CD4-positive, alpha-beta T cell treated with Interleukin-12 subunit alpha and Interleukin-12 subunit beta, for 1 hour (primary cell): ENCODE results near the gene IRF2BP2.
"Not testable (repeated sequence)": the region's sequence is repeated elsewhere in the genome, so short reads cannot be mapped to it uniquely, and the experiment has no call there.

Experiments used
- DNase-seq: peaks from one replicate; pipeline ENCODE4 v3.0.0-alpha.2; 2020

Gene IRF2BP2

DNA sequence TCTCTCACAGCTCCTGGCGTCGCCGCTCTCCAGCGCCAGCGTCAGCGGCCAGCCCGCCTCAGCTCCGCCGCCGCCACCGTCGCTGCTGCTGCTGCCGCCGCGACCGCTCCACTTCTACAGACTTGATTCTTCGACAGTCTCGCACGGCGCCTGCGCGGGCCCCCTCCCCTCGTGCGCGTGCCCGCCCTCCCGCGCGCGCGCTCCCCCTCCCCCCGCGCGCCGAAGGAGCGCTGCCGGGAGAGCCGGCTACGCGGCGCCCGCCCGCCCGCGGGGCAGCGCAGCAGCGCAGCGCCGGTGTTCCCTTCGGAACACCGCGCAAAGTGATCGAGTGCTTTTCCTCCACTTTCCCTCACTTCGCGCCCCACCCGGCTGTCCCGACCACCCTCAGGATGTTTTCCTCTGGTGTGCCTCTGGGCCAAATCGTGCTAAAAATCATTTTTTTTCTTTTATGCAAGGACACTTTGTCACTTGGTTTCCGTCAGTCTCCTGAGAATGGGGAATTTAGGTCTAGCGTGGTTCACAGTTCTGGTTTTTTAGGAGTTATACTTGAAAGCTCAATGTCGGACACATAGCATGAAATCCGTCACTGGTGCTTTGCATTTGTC lies at the start of gene IRF2BP2:
IRF2BP2 (minus strand) TSS at position 118 of the 605 bp plus-strand sequence. CDS start 684 bp downstream, outside the sequence.
- DNase-seq: peak; percentile 90

DNA sequence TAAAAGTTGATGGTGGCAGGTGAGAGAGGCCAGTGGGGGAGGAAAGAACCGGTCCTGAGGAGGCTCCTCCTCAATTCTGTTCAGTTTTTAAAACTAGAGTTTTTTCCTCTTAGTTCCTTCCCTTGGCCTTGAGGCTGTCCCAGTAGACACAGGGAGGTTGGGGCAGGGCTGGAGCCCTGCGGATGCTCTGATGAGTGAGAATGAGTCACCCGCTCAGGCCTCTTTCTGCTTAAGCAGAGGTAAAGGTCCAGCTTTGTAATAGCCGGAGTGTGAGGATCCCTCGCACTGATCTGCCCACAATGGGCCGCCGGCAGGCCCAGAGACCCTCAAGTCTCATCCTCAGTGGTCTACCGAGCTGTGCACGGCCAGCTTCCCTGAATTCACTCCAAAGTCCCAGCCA lies 49.6 kb upstream of the IRF2BP2 start:
- DNase-seq: no peak

DNA sequence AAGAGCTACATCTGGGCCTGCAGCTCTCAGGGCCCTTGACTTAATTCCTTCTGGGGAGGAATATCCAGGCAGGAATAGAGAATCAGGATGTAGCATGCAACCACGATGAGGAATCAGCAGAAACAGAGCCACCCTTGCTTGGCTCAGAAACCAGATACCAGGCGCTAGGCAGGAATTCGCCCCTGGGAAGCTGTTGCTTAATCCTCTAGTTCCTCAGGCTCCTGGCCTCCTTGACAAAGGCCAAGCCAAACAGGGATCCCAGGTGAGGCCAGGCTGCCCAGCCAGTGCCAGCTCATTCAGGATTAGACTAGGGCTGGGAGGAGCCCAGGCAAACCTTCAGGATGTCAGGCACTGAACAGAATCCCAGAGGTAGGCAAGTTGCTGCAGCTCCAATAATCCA lies 48.2 kb upstream of the IRF2BP2 start:
- no peak for DNase-seq

DNA sequence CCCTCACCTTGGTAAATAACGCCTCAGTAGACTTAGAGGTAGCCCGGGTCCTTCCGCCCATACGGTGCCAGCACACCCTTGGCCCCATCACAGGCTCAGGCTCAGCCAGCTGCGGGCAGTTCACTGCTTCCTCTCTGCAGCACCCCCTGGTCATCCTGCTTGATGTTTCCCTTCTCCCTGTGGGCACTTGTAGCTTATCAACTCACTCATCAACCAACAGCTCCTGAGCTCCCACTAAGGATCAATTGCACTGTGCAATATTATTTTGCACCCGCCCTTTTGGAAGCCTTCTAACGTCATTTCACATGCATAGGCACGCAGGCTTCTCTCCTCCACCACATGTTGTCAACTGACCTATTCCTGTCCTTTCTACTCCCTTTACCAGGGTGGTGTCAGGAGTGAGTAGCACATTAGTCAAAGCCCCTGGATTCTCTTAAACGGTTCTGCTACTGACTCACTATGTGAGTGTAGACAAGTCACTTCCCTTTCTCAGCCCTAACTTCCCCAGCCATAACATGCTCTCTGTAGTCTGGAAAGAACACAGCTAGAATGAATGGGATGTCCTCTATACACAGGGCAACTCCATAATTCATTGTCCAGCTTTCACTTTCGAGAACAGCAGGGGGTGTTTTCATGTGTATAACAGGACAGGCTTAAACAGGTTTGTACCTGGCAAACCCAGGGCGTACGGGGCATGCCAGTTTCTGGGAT lies 47.1 kb upstream of the IRF2BP2 start:
- DNase-seq: peak; percentile 9

DNA sequence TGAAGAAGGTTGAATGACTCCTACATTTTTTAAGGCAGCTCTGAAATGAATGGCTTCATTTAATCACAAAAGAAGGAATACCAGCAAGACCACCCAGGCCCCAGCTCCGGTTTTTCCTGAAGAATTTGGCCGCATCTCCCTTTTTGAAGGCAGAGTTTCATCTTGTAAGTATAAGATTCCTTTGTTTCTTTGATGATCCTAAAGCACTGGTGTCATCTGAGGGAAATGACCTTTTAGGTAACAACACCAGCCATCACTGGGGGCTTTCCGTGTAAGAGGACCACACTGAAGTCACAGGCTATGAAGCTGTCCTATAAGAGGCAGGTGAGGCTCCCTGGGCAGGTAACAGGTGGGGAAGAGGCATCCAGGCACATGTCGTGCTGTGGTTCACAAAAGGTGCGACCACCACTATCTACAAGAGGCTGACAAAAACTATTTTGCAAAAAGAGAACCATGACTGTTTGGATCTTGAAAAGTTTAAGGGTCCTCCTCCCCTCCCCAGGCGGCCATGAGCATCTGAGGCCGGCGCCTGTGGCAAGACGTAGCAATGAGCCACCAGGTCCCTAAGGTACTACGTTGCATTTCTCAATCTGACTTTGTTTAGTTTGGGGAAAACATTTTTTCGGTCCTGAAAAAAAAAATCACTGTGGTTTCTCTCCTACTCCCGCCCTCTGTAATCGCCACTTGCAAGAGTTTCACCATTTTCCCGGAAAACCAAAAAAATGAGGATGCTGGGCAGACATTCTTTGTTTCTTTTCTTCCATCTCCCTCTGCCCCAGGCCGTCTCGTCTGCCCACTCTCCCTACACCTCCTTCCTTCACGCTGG lies 46.3 kb upstream of the IRF2BP2 start:
- no peak for DNase-seq

DNA sequence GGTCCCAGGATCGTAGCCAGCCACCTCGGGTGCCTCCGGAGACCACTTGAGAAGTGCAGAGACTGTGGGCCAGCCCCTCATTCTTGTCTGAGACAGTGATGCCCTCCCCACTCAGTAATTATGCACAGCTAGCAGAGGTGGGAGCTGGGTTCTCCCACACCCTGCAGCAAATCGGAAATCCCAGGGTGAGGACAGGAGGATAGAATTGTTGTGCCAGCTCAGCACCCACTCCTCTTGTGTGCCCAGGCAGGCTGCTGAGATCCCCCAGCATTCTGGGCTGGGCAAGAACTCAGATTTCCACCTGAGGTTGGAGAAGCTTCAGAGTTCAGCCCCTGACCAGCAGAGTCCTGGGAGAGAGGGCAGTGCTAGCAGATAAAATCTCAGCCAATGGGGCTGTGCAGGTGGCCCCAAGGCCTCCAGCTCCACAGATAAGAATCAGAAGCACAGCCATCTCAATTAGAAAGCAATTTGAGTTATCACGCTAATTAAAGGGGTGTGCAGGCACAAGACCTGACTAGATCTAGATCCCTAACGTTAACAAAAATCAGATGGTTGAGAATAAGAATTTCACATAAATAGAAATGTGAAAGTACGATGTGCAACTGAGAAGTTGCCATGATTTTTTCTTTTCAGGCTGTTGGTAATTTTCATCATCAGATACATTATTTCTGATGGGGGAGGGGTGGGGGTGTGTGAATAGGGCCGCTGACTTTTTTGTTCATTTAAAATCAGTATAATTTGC lies 45.5 kb upstream of the IRF2BP2 start:
- DNase-seq: no peak

DNA sequence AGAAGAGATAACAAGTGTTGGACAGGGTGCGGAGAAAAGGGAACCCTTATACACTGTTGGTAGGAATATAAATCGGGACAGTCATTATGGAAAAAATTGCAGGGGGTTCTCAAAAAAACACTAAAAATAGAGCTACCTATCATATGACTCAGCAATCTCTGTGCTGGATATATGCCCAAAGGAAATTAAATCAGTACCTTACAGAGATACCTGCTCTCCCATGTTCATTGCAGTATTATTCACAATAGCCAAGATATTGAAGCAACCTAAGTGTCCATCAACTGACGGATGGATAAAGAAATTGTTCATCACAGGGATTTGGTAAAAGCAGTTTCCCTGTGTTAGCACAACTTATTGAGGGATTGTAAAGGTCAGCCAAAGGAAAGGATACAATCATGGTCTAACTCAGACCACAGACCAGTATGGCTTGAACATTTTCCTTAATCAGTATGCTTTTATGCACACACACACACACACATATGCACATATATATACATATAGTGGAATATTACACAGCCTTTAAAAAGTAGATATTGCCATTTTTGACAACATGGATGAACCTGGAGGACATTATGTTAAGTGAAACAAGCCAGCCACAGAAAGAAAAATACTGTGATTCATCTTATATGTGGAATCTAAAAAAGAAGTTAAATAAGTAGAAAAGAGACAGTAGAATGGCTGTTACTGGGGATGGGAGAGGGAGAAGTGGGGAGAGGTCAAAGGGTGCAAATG lies 44.2 kb upstream of the IRF2BP2 start:
- no peak for DNase-seq

DNA sequence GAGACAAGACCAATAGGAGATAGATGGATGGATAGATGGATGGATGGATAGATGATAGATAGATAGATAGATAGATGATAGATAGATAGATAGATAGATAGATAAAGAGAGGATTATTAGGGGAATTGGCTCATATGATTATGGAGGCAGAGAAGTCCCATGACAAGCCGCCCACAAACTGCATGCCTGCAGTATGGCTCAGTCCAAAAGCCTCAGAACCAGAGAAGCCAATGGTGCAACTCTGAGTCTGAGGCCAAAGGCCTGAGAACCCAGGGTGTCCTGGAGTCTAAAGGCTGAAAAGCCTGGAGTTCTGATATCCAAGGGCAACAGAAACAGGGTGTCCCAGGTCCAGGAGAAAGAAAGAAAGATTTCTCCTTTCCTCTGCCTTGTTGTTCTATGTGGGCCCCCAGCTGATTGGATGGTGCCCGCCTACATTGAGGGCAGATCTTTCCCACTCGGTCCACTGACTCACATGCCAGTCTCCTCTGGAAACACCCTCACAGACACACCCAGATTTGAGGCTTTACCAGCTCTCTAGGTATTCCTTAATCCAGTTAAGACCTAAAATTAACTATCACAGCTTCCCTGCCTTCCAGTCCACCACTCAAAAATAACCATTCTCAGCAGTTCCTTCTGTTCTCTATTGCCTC lies 39.6 kb upstream of the IRF2BP2 start:
- no peak for DNase-seq

DNA sequence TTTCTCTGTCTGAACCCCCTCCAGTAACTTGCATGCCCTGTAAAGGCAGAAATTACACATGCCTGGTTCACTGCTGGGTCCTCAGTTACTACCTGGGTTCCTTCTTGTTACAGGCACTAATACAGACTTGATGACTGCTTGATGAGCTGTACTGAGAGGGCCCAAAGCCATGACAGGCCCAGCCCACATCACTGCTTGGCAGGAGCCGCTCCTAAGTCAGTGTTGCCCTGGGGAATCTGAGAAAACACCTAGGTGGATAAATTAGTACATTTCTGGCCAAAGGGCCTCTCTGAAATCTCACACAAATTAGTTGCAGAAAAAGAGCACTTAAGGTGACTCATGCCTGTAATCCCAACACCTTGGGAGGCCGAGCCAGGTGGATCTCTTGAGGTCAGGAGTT lies 37.8 kb upstream of the IRF2BP2 start:
- no peak for DNase-seq

DNA sequence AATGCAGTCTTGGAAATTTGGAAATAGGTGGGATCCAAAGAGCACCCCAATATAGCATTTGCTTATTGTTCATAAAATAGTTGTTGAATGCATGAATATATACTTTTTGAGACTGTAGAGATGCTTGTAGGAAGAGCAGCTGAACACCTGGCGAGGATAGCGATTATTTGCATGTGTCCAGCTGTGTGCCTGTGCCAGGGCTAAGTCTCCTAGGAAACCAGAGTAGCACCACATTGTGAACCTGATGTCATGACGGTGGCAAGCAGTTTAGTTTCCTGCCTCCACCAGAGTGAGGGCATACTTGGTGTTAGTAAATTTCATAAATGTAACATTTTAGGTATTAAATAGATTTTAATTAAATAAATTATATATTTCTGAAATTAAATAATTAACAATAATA lies 37.3 kb upstream of the IRF2BP2 start:
- DNase-seq: no peak

DNA sequence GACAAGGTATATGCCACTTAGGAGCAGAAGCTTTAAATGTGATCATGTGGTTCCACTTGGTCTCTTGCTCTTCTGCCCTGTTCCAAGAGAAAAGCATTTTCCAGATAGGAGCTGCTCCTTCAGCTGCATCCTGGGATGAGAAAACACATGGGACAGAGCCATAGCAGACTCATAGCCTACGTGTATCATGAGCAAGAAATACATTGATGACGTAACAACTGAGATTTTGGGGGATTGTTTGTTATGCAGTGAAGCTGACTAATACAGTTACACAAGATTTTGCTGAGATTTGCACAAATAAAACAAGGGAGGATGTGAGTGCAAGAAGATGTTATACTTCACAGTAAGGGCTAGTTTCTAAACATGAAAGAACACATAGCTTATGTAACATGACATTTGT lies 36.0 kb upstream of the IRF2BP2 start:
- no peak for DNase-seq

DNA sequence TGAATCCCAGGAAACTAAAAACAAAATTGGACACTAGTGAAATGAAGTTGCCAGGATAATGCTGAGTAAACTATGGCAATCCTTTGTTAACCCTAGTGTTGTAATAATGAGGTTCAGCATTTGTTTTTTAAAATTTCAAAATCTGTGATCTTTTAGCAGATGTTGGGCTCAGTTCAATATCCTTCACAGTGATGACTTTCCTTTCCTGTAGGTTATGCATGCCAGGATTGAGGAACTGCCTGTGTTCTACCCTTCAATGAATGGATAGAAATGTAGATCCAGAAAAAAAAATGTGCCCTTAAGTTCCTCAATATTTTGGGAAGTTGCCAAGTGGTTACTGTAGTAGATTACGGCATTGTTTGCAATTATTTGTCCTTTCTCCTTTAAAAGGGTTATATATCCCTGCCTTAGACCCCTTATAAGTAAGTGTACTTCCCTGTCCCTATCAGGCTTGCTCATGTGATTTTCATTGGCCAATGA lies 35.5 kb upstream of the IRF2BP2 start:
- no peak for DNase-seq

DNA sequence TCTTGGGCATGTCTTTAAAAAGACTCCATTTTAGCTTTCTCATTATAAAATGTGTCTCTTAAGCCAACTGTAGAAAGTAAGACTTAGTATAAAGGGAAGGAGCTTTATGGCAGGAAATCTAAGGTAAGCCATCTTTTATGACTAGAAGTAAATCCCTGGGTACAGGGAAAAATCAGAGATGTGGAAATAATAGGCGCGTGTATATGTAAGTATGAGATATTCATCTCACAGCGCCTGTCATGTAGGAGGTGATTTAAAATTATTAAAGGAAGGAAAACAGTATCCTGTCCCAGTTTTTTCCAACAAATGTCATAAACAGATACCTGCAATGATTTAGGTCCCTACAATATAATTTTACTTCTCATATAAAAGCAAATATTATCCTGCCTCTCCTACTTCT lies 35.0 kb upstream of the IRF2BP2 start:
- no peak for DNase-seq

DNA sequence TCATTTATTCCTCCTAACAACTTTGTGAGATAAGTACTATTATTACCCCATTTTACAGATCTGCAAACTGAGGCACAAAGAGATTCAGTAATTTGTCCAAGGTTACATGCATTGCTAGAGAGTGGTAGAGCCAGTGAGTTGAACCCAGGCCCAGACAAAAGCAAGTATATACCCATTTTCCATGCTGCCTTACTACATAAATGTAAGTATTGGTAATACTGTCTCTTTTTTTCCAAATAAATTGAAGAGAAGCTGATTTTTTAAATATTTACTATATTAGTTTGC lies 33.8 kb upstream of the IRF2BP2 start:
- DNase-seq: no peak

DNA sequence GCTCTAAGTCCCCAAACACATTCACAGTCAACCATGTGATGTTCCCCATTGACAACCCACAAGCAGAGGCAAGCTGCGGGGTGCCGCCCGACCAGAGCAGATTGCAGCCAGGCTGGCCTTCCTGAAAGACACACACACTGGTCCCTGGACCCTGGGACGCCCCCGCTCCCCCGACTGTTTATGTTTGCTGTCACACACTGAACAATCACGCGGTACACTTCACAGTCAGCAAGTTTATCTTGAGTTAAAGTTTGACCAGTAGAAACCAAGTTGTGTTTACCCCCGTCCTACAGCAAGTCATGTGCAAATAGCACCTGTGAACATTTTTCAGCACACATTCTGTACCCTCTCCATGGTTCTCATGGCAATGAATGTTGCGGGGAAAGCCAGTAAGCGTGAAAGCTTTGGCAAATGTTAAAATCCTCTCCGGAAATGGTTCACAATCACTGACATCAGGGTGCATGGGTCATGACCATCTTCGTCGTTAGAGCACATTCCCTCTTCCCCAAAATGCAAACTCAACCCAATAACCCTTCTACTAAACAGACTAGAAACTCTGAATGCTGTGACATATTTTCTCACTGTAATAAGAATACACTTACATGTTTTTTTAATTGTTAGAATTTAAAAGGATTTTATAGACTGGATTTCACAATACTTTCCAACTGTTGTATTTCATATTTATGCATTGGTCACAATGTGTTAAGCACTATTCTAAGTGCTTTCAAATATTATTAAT lies 33.3 kb upstream of the IRF2BP2 start:
- no peak for DNase-seq

DNA sequence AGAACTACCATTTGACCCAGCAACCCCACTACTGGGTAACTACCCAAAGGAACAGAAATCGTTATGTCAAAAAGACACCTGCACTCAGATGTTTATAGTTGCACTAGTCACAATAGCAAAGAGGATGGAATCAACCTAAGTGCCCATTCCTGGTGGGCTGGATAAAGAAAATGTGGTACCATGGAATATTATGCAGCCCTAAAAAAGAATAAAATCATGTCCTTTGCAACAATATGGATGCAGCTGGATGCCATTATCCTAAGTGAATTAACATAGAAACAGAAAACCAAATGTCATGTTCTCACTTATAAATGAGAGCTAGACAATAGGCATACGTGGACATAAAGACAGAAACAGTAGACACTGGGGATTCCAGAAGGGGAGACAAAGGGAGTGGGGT lies 32.5 kb upstream of the IRF2BP2 start:
- no peak for DNase-seq

DNA sequence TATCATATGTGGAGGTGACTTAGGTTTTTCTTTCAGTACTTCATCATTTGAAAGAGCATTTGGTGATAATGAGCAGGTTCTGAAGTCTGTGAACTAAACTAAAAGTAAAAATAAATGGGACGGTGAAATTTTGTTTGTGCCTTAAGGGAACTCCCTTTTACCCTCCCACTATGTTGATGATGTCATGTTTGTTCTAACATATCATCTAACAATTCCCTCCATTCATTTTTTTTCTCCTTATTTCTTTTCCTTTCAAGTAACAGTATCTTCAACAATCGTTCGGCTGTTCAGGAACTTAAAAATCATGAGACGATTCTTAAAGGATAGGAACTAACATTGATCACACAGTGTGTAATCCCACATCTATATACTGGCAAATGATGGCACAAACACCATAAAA lies 30.0 kb upstream of the IRF2BP2 start:
- no peak for DNase-seq

DNA sequence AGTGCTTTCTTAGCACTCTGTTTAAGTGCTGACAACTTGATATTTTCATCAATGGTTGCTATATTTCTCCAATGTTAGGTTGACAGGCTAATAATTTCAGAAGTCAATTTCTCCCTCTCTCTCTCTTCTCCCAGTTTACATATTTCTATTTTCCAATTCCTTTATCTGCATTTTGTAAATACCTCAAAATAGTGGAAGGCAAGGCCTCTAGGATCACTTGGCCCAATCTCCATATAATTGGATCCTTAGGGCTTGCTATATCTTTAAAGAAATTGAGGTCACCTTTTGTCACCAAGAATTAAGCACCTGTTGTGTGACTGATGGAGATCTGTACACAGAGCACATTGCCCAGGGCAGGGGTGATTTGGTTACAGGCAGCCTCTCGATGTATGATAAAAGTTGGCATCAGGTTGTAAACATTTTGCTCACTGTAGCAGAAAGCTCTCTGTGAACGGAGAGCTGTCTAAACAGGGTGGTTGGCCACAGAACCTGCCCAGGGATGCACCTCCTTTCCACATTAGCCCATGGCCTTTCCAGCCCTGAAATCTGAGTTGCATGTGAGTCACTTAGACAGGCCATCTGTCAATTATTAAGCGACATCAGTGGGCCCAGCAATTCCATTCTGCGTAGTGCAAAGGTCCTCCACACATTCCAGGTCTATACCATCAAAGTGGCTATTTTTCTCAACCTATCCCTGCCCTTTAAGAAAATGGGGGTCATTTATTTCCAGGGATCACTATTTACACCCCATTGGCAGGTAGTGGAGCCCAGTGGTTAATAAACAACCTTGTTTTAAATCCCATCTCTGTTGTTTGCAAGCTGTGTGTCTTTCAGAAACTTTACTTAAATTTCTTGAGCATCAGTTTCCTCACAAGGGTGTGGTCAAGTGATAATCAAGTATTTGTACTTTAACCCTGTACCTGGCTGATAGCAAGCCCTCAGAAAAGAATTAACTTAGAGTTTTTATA lies 29.1 kb upstream of the IRF2BP2 start:
- DNase-seq: no peak

DNA sequence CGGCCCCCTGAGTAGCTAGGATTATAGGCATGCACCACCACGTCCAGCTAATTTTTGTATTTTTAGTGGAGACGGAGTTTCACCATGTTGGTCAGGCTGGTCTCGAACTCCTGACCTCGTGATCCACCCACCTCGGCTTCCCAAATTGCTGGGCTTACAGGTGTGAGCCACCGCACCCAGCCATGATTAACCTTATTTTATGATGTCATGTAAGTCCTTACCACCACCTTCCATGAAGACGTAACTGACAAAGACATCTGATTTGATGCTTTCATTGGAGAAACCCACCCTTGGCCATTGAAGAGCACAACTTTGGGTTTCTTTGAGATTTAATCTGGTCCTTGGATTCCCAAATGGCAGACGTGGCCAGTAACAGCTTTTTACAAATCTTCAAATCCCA lies 24.9 kb upstream of the IRF2BP2 start:
- not testable (repeated sequence) for DNase-seq

DNA sequence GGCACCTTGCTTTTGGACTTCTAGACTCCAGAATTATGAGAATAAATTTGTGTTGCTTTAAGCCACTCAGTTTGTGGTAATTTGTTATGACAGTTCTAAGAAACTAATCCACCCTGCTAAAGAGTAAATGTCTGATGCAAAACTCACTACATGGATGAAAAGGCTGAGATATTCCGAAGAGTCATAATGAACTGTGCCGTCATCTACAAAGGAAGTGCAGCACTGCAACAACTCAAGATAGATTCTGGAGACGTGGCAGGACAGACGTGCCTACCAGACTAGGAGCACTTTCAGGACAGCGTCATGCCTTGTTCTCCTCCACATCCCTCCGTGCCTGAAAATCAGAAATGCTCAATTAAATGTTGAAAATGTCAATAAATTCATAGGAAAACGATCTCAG lies 24.4 kb upstream of the IRF2BP2 start:
- no peak for DNase-seq
